ENCODE measurements around the gene GDF15. TPM values are rescaled to one million over a fixed set of nuclear protein-coding genes. Genes with fewer than 3 reads are reported as not detected.

Gene GDF15
- total and polyA plus RNA-seq, 11 donors = 0.33 to 5.7 (median 0.93) TPM

- ATAC-seq = no peak
- peak in 2 of 5 donors; percentile 61 to 65 for DNase-seq
- intact Hi-C loops (cut with DNase I) = loop anchor here in 3 of 10 donors (5.0 to 10.0 kb wide), 5 partner anchors 133 to 403 kb away; partner anchors contain the start of genes JUND (in 1 of the 3) and RAB3A (in 1 of the 3)
- TF ChIP-seq CTCF (IDR thresholded peaks at IDR 0.05) (no peak), POLR2A (IDR thresholded peaks at IDR 0.05) (no peak)
- no peaks in the 10 kb centered on the region for H3K9me3 ChIP-seq
- H3K4me3 ChIP-seq = peak overlapping the region in 11 of 12 donors; percentile 3 to 99 (median 80)
- WGBS, 4 donors = 10 to 17% (median 10%) methylated on average over 27 to 30 of the region's 30 CpGs
- peak overlapping the region; percentile 89 to 100 (median 95) for H3K27ac ChIP-seq
- H3K36me3 ChIP-seq = no peaks in the 10 kb centered on the region
- peaks cover 0 to 22% (median 0%) of the 10 kb centered on the region in 9 donors for H3K27me3 ChIP-seq
- H3K4me1 ChIP-seq = peaks cover 8 to 82% (median 60%) of the 10 kb centered on the region in 12 donors
Observed at GRCh38 chr19:18418029-18418482, 32.1 kb downstream of the GDF15 start.

DNA sequence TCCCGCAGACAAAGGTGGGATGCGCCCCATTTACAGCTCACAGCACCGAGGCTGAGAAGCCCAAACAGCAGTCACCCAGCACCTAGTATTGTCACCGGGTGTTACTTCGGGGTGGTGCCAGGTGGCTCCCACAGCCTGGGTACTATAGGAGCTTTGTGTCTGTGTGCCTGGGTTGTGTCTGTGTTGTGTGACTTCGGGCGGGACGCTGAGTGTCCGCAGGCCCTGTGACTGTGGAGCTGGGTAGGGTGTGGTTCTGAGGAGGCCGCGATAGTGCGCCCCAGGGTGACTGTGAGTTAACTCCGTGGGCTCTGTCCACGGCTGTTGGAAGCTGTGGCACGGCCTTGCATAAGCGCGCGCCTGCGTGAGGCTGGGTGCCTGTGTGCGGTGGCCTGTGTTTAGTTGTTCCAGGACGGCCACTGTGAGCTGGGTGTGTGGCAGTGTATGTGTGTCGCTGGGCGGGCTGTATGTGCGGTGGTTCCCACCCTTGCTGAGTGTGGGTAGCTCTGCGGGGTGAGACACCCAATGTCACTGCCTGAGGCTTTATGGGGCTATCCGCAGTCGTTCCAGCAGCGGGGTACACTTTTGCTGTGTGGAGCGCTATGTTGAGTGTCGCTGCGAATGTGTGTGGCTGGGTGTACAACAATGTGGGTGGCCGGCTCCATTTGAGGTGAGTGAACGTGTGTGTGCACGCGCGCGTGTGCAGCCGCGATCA, 32.7 kb downstream of the GDF15 start:
- H3K4me1 ChIP-seq = peaks cover 8 to 88% (median 64%) of the 10 kb centered on the region in 12 donors
- H3K36me3 ChIP-seq = no peaks in the 10 kb centered on the region
- DNase-seq (peak; percentile 52 to 77 (median 56)), ATAC-seq (peak in 2 of 4 donors; percentile 0 to 2)
- intact Hi-C loops (cut with DNase I) = loop anchor here in 3 of 10 donors (5.0 to 10.0 kb wide), 5 partner anchors 134 to 404 kb away; partner anchors contain the start of genes JUND (in 1 of the 3) and RAB3A (in 1 of the 3)
- peaks cover 0 to 22% (median 0%) of the 10 kb centered on the region in 9 donors for H3K27me3 ChIP-seq
- 13 to 21% (median 15%) methylated on average over 25 to 39 of the region's 39 CpGs for WGBS, 4 donors
- TF ChIP-seq POLR2A (IDR thresholded peaks at IDR 0.05) (no peak), CTCF (IDR thresholded peaks at IDR 0.05) (no peak)
- no peaks in the 10 kb centered on the region for H3K9me3 ChIP-seq
- H3K4me3 ChIP-seq = peak overlapping the region; percentile 7 to 99 (median 80)
- peak overlapping the region; percentile 89 to 100 (median 95) for H3K27ac ChIP-seq

GRCh38 chr19:18419195-18419698, 33.3 kb downstream of the GDF15 start, which contains the start of gene SSBP4:
Gene SSBP4, plus strand, starts transcription at chr19:18419398. Its CDS starts 251 bp downstream, at chr19:18419649.
- Histone ChIP-seq H3K4me3 (peak within 1 kb of the TSS; percentile 52 to 99 (median 80)), H3K27me3 (peaks cover 0 to 22% (median 0%) of the 10 kb centered on the region in 9 donors), H3K36me3 (no peaks in the 10 kb centered on the region), H3K4me1 (peaks cover 8 to 90% (median 69%) of the 10 kb centered on the region in 12 donors), H3K9me3 (no peaks in the 10 kb centered on the region), H3K27ac (peak within 1 kb of the TSS; percentile 89 to 100 (median 95))
- DNase-seq (peak; percentile 74 to 88 (median 84)), ATAC-seq (peak in 2 of 4 donors; percentile 10 to 22)
- intact Hi-C loops (cut with DNase I) = loop anchor here in 3 of 10 donors (5.0 to 10.0 kb wide), 5 partner anchors 134 to 404 kb away; partner anchors contain the start of genes JUND (in 1 of the 3) and RAB3A (in 1 of the 3)
- 0 to 1% (median 1%) methylated on average over 16 to 80 of the region's 80 CpGs for WGBS, 4 donors
- TF ChIP-seq POLR2A (IDR thresholded peaks at IDR 0.05) (peak in 1 of 2 donors; percentile 50), CTCF (IDR thresholded peaks at IDR 0.05) (peak in 8 of 12 donors; percentile 14 to 69 (median 45))

All from heart left ventricle (tissue), 16 donors.